Right lobe of liver (tissue), 6 donors: ENCODE results near the gene RIPOR3. TPM values are rescaled to one million over a fixed set of nuclear protein-coding genes. Genes with fewer than 3 reads are reported as not detected.

Experiments used
- ATAC-seq, 4 donors: fragments of 200-7000 bp; cut with Tn5 transposase; one replicate each; pipeline ENCODE4 v1.9.1; 2020; ENCODE audit warnings: mild to moderate bottlenecking in 4 of 4, moderate library complexity in 4 of 4
- DNase-seq, 3 donors: peaks; one replicate each; pipeline ENCODE4 v3.0.0-alpha.2; 2020
- H3K27ac ChIP-seq, 3 donors: fragments of 200-600 bp; one replicate each; pipeline ENCODE4 v1.8.0; 2022
- H3K27me3 ChIP-seq, 2 donors: fragments of 200-600 bp; one replicate each; pipeline ENCODE4 v1.8.0; 2022
- H3K36me3 ChIP-seq, 4 donors: fragments of 200-600 bp; sonication (generic) in 1 of 4; one replicate each; pipeline versions ENCODE4 v1.5.1 to v1.8.0; 2017 to 2022; ENCODE audit warnings: control low read depth in 1 of 4
- H3K4me1 ChIP-seq, 4 donors: fragments of 200-600 bp; sonication (generic) in 1 of 4; one replicate each; pipeline versions ENCODE4 v1.5.1 to v1.8.0; 2017 to 2022; ENCODE audit warnings: control low read depth in 1 of 4
- H3K4me3 ChIP-seq, 3 donors: fragments of 200-600 bp; one replicate each; pipeline ENCODE4 v1.8.0; 2022
- H3K9me3 ChIP-seq, 4 donors: fragments of 200-600 bp; sonication (generic) in 1 of 4; one replicate each; pipeline versions ENCODE4 v1.5.1 to v1.8.0; 2017 to 2022; ENCODE audit warnings: control low read depth in 1 of 4
- CTCF ChIP-seq, 4 donors: fragments of 200-600 bp in 3 of 4; fragments of 450-650 bp in 1 of 4; IDR thresholded peaks; one replicate each; pipeline versions ENCODE4 v1.5.1 to v1.8.0; 2016 to 2022; ENCODE audit warnings: antibody characterized with exemption in 4 of 4, mild to moderate bottlenecking in 2 of 4
- POLR2A ChIP-seq: fragments of 450-650 bp; IDR thresholded peaks from one replicate; pipeline ENCODE4 v1.6.1; 2017; ENCODE audit warnings: antibody characterized with exemption, mild to moderate bottlenecking
- WGBS: methylation state at CpG from one replicate; pipeline ENCODE4 v1.1.6; 2018; ENCODE audit warnings: low coverage, low lambda C conversion rate; ENCODE audit not compliant: insufficient coverage; ENCODE audit errors: missing lambda C conversion rate; 5-methylcytosine and 5-hydroxymethylcytosine counted together
- intact Hi-C, 2 donors: fragments of 100-400 bp; cut with DNase I; formaldehyde crosslinking; loops; one replicate each; pipeline versions ENCODE4 v1.11.2 to v1.14.1; 2022
- total RNA-seq, 6 experiments: library from RNA; depleted of rRNA in 2 of 6; stranded (reverse); fragments of >200 nt in 2 of 6; fragmentation: NEBNext Ultra II Directional in 3 of 6; extraction: Animal tissue kit (Norgen Biotek cat#: 25700) in 3 of 6; gene quantifications; one replicate each; pipeline versions ENCODE4 v1.1.0 to v1.2.4, GENCODE V29; 2016 to 2023
- donor health status: DM: no; HTN: yes; CAD: no.
- donor health status: DM: no; HTN: no; CAD: no.
- donor health status: DM: no; HTN: no; CAD: no.
- donor health status: DM: no; HTN: yes; CAD: no.
- donor health status: DM: no; HTN: yes; CAD: no.

The RIPOR3 gene
- total RNA-seq, 6 experiments from 2014 or later = 4.8 to 13.8 (median 8.9) TPM

- no peak overlapping the region for H3K4me3 ChIP-seq
- no peaks in the 10 kb centered on the region for H3K27me3 ChIP-seq
- WGBS = 53% methylated on average over 3 of the region's 4 CpGs
- H3K9me3 ChIP-seq = no peaks in the 10 kb centered on the region
- TF ChIP-seq CTCF (IDR thresholded peaks at IDR 0.05) = peak in 3 of 4 donors; percentile 9 to 23 (median 10)
- TF ChIP-seq POLR2A = no peak
- intact Hi-C loops = no loop called here
- H3K4me1 ChIP-seq = peaks cover 0 to 18% (median 4%) of the 10 kb centered on the region in 4 donors
- peak in 3 of 4 donors; percentile 10 to 51 (median 24) for ATAC-seq
- DNase-seq = no peak
- H3K27ac ChIP-seq = no peak overlapping the region
- no peaks in the 10 kb centered on the region for H3K36me3 ChIP-seq
Measured at GRCh38 chr20:50610212-50610718, 81.1 kb downstream of the RIPOR3 start.

- H3K4me1 ChIP-seq = peaks cover 0 to 18% (median 4%) of the 10 kb centered on the region in 4 donors
- H3K36me3 ChIP-seq = no peaks in the 10 kb centered on the region
- ATAC-seq (no peak), DNase-seq (no peak)
- no peaks in the 10 kb centered on the region for H3K27me3 ChIP-seq
- no peak overlapping the region for H3K27ac ChIP-seq
- intact Hi-C loops = no loop called here
- H3K4me3 ChIP-seq = no peak overlapping the region
- no CpG with 5 or more reads among the region's 28 CpGs for WGBS
- no peaks in the 10 kb centered on the region for H3K9me3 ChIP-seq
- TF ChIP-seq CTCF (IDR thresholded peaks at IDR 0.05) (no peak), POLR2A (no peak)
Measured at GRCh38 chr20:50609438-50609989, 81.8 kb downstream of the RIPOR3 start.

GRCh38 chr20:50608750-50609104 is 82.6 kb downstream of the RIPOR3 start:
- Histone ChIP-seq H3K27ac (no peak overlapping the region), H3K27me3 (no peaks in the 10 kb centered on the region), H3K9me3 (no peaks in the 10 kb centered on the region), H3K4me3 (no peak overlapping the region), H3K36me3 (no peaks in the 10 kb centered on the region), H3K4me1 (peaks cover 0 to 18% (median 4%) of the 10 kb centered on the region in 4 donors)
- intact Hi-C loops = no loop called here
- ATAC-seq = no peak
- no peak for DNase-seq
- no CpG with 5 or more reads among the region's 13 CpGs for WGBS
- no peak for TF ChIP-seq POLR2A
- no peak for TF ChIP-seq CTCF (IDR thresholded peaks at IDR 0.05)

- no peak overlapping the region for H3K4me3 ChIP-seq
- 89% methylated on average over 9 of the region's 32 CpGs for WGBS
- H3K4me1 ChIP-seq = peaks cover 0 to 18% (median 4%) of the 10 kb centered on the region in 4 donors
- no peak overlapping the region for H3K27ac ChIP-seq
- intact Hi-C loops = no loop called here
- no peaks in the 10 kb centered on the region for H3K27me3 ChIP-seq
- peak in 1 of 4 donors; percentile 6 for ATAC-seq
- H3K36me3 ChIP-seq = no peaks in the 10 kb centered on the region
- TF ChIP-seq POLR2A (no peak), CTCF (IDR thresholded peaks at IDR 0.05) (no peak)
- no peaks in the 10 kb centered on the region for H3K9me3 ChIP-seq
- no peak for DNase-seq
Measured at GRCh38 chr20:50607850-50608749, 83.2 kb downstream of the RIPOR3 start.
